Activated CD4-positive, alpha-beta memory T cell treated with anti-CD3 and anti-CD28 coated beads for 36 hours (primary cell): ENCODE measurements around the gene BBLN. TPM values are rescaled to one million over a fixed set of nuclear protein-coding genes. Genes with fewer than 3 reads are reported as not detected.
"Not testable (repeated sequence)": the region's sequence is repeated elsewhere in the genome, so short reads cannot be mapped to it uniquely, and the experiment has no call there.

Experiments used
- CTCF ChIA-PET: fragments of 350-600 bp; sonication (Branson Sonifier 250); formaldehyde crosslinking; loops from one replicate; lab custom pipeline; 2021; ENCODE audit warnings: antibody characterized with exemption, inconsistent platforms; lab: Charles Lee
- POLR2A ChIA-PET: fragments of 350-600 bp; sonication (Branson Sonifier 250); formaldehyde crosslinking; loops from one replicate; lab custom pipeline; 2021; ENCODE audit warnings: antibody characterized with exemption; lab: Charles Lee
- DNase-seq: peaks from one replicate; pipeline ENCODE4 v3.0.0-alpha.2; 2020
- H3K27ac Mint-ChIP-seq: one replicate; pipeline ENCODE4 v1.8.0; 2021; ENCODE audit warnings: mixed read lengths
- H3K27me3 Mint-ChIP-seq: one replicate; pipeline ENCODE4 v1.8.0; 2021; ENCODE audit warnings: mixed read lengths
- H3K36me3 Mint-ChIP-seq: one replicate; pipeline ENCODE4 v1.8.0; 2021; ENCODE audit warnings: mixed read lengths
- H3K4me1 Mint-ChIP-seq: one replicate; pipeline ENCODE4 v1.8.0; 2021; ENCODE audit warnings: low read depth, mixed read lengths
- H3K4me3 Mint-ChIP-seq: one replicate; pipeline ENCODE4 v1.8.0; 2021; ENCODE audit warnings: mild to moderate bottlenecking, mixed read lengths
- H3K9me3 Mint-ChIP-seq: one replicate; pipeline ENCODE4 v1.8.0; 2021; ENCODE audit warnings: mixed read lengths
- intact Hi-C: fragments of 100-400 bp; cut with micrococcal nuclease; formaldehyde crosslinking; loops from one replicate; pipeline ENCODE4 v1.15.1; 2023
- total RNA-seq, 2 experiments: library from RNA; stranded (reverse); gene quantifications; one replicate each; pipeline ENCODE4 v1.2.3, GENCODE V29; 2021

BBLN gene
- total RNA-seq: 10 to 100 TPM; 86.9 to 90.1 TPM

GRCh38 chr9:128159784-128160602 is at the start of gene BBLN:
Gene BBLN, plus strand, starts transcription at chr9:128160265. Its CDS starts 143 bp downstream, at chr9:128160408.
- H3K4me1 Mint-ChIP-seq: peaks cover 24% of the 10 kb centered on the region
- ChIA-PET CTCF (interaction anchor here (0.6 to 2.7 kb wide), 10 partner anchors 13 to 425 kb away, joined by 3 to 9 read pairs (median 4); partner anchors contain the start of gene TOR2A), POLR2A (interaction anchor here (0.7 to 4.1 kb wide), 3 partner anchors 24 to 33 kb away, joined by 4 to 19 read pairs (median 4); partner anchors contain the start of genes CIZ1 and PTGES2)
- peak; percentile 97 for DNase-seq
- no peaks in the 10 kb centered on the region for H3K9me3 Mint-ChIP-seq
- H3K4me3 Mint-ChIP-seq: peak within 1 kb of the TSS; percentile 74
- peaks cover 10% of the 10 kb centered on the region for H3K36me3 Mint-ChIP-seq
- intact Hi-C loops: loop anchor here (1.0 kb wide), 3 partner anchors 32 to 116 kb away; partner anchors contain the start of genes DNM1, GOLGA2 and SWI5
- no peaks in the 10 kb centered on the region for H3K27me3 Mint-ChIP-seq
- peak within 1 kb of the TSS; percentile 82 for H3K27ac Mint-ChIP-seq

- H3K27ac Mint-ChIP-seq, intact Hi-C loops, H3K4me1 Mint-ChIP-seq, DNase-seq, CTCF ChIA-PET, H3K4me3 Mint-ChIP-seq, POLR2A ChIA-PET, H3K27me3 Mint-ChIP-seq, H3K9me3 Mint-ChIP-seq: not testable (repeated sequence)
- H3K36me3 Mint-ChIP-seq: peaks cover 14% of the 10 kb centered on the region
Observed at GRCh38 chr9:128111726-128112125, 48.3 kb upstream of the BBLN start.

GRCh38 chr9:128113526-128114325 is 46.3 kb upstream of the BBLN start:
- Mint-ChIP-seq H3K4me1 (peaks cover 8% of the 10 kb centered on the region), H3K36me3 (peaks cover 5% of the 10 kb centered on the region), H3K27me3 (no peaks in the 10 kb centered on the region), H3K9me3 (no peaks in the 10 kb centered on the region), H3K27ac (no peak overlapping the region), H3K4me3 (no peak overlapping the region)
- intact Hi-C loops: no loop called here
- no peak for DNase-seq
- POLR2A ChIA-PET: no interaction called here
- CTCF ChIA-PET: interaction anchor here (1.0 to 2.1 kb wide), 4 partner anchors 11 to 170 kb away, joined by 3 to 7 read pairs (median 4); partner anchors contain the start of gene PTGES2

GRCh38 chr9:128114326-128115186 is 45.5 kb upstream of the BBLN start:
- ChIA-PET POLR2A (no interaction called here), CTCF (interaction anchor here (1.0 to 2.1 kb wide), 5 partner anchors 10 to 171 kb away, joined by 3 to 7 read pairs (median 5); partner anchors contain the start of gene PTGES2)
- DNase-seq: no peak
- H3K4me1 Mint-ChIP-seq: peaks cover 8% of the 10 kb centered on the region
- peaks cover 5% of the 10 kb centered on the region for H3K36me3 Mint-ChIP-seq
- no peak overlapping the region for H3K27ac Mint-ChIP-seq
- H3K4me3 Mint-ChIP-seq: no peak overlapping the region
- intact Hi-C loops: loop anchor here (5.0 kb wide), 3 partner anchors 77 to 177 kb away; partner anchors contain the start of gene DPM2
- H3K9me3 Mint-ChIP-seq: no peaks in the 10 kb centered on the region
- no peaks in the 10 kb centered on the region for H3K27me3 Mint-ChIP-seq

- POLR2A ChIA-PET: no interaction called here
Observed at GRCh38 chr9:128115187-128116103, 44.6 kb upstream of the BBLN start.

GRCh38 chr9:128116104-128117083 is 43.7 kb upstream of the BBLN start:
- intact Hi-C loops: loop anchor here (1.0 to 5.0 kb wide), 5 partner anchors 12 to 179 kb away; partner anchors contain the start of genes DPM2 and SLC25A25
- DNase-seq: no peak
- Mint-ChIP-seq H3K27ac (no peak overlapping the region), H3K4me1 (peaks cover 8% of the 10 kb centered on the region), H3K9me3 (no peaks in the 10 kb centered on the region), H3K36me3 (peaks cover 5% of the 10 kb centered on the region), H3K4me3 (no peak overlapping the region), H3K27me3 (no peaks in the 10 kb centered on the region)
- CTCF ChIA-PET: interaction anchor here (0.6 to 2.6 kb wide), 14 partner anchors 7 to 174 kb away, joined by 3 to 31 read pairs (median 7); no protein-coding TSS in a partner anchor
- POLR2A ChIA-PET: no interaction called here

More at GRCh38 chr9:128115187-128116103, 44.6 kb upstream of the BBLN start:
- CTCF ChIA-PET: interaction anchor here (0.6 to 2.6 kb wide), 10 partner anchors 9 to 173 kb away, joined by 3 to 18 read pairs (median 6); partner anchors contain the start of gene PTGES2
- peak; percentile 53 for DNase-seq
- Mint-ChIP-seq H3K4me3 (no peak overlapping the region), H3K4me1 (peaks cover 8% of the 10 kb centered on the region), H3K36me3 (peaks cover 5% of the 10 kb centered on the region), H3K27ac (no peak overlapping the region), H3K27me3 (no peaks in the 10 kb centered on the region), H3K9me3 (no peaks in the 10 kb centered on the region)
- intact Hi-C loops: loop anchor here (2.0 to 5.0 kb wide), 4 partner anchors 47 to 178 kb away; partner anchors contain the start of genes DPM2 and SLC25A25

GRCh38 chr9:128117613-128118471 is 42.2 kb upstream of the BBLN start:
- Mint-ChIP-seq H3K9me3 (no peaks in the 10 kb centered on the region), H3K4me1 (peaks cover 8% of the 10 kb centered on the region), H3K27me3 (no peaks in the 10 kb centered on the region), H3K4me3 (no peak overlapping the region), H3K27ac (peak overlapping the region; percentile 29), H3K36me3 (peaks cover 6% of the 10 kb centered on the region)
- intact Hi-C loops: loop anchor here (1.0 to 5.0 kb wide), 5 partner anchors 10 to 181 kb away; partner anchors contain the start of genes DPM2 and SLC25A25
- POLR2A ChIA-PET: interaction anchor here (0.5 to 1.0 kb wide), 2 partner anchors 10 to 575 kb away, joined by 3 to 4 read pairs; no protein-coding TSS in a partner anchor
- peak; percentile 97 for DNase-seq
- CTCF ChIA-PET: interaction anchor here (0.5 to 2.6 kb wide), 36 partner anchors 9 to 196 kb away, joined by 3 to 48 read pairs (median 6); partner anchors contain the start of genes EEIG1, PIP5KL1 and PTGES2

- H3K4me3 Mint-ChIP-seq: no peak overlapping the region
- H3K4me1 Mint-ChIP-seq: peaks cover 8% of the 10 kb centered on the region
- H3K36me3 Mint-ChIP-seq: peaks cover 7% of the 10 kb centered on the region
- CTCF ChIA-PET: interaction anchor here (0.7 to 2.6 kb wide), 18 partner anchors 9 to 196 kb away, joined by 3 to 48 read pairs (median 10); partner anchors contain the start of genes PIP5KL1 and PTGES2
- no peaks in the 10 kb centered on the region for H3K9me3 Mint-ChIP-seq
- no peaks in the 10 kb centered on the region for H3K27me3 Mint-ChIP-seq
- no peak overlapping the region for H3K27ac Mint-ChIP-seq
- DNase-seq: no peak
- POLR2A ChIA-PET: no interaction called here
- intact Hi-C loops: loop anchor here (5.0 kb wide), 3 partner anchors 81 to 181 kb away; partner anchors contain the start of gene DPM2
Observed at GRCh38 chr9:128118472-128118857, 41.6 kb upstream of the BBLN start.
